GM18519 (cell line): ENCODE measurements around the gene GPR171.

Experiments
- ATAC-seq: cut with Tn5 transposase; IDR thresholded peaks from one replicate; pipeline ENCODE4 v1.9.1; 2021; ENCODE audit warnings: mild to moderate bottlenecking, moderate library complexity; ENCODE audit not compliant: unreplicated experiment, low FRiP score

GPR171 gene

DNA sequence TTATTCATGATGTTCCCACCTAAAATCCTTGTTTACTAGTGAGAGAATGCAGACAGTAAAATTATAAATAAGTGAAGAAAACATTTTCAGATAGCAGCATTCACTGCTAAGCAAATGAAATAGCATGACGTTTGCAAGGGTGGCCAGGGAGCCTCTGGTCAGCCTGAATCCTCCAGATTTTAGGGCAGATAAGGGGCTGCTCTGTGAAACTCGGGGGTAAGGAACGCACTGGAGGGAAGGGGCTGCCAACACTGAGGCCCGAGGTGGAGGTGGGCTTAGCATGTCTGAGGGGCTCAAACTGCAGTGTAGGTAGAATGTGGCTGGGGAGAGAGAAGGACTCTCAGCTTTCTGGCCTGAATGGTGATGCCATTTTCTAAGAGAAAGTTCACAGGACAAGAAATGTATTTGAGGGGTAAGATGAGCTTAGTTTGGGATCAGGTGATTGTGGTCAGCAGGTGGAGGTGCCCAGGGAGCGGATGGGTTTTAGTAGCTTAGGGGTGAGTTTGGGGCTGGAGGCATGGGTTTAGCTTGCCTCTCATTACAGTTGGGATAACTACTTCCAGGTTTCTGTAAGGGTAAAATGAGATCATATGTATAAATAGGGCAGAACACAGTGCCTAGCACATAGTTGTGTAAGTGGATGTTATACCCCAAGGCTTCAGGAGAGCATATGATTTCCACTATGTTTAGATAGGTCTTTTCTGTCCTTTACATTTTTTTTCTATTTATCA lies 20.5 kb downstream of the GPR171 start:
- no peak for ATAC-seq

- ATAC-seq: no peak
Observed at GRCh38 chr3:151178208-151178845, 24.7 kb downstream of the GPR171 start.

- ATAC-seq: no peak
Observed at GRCh38 chr3:151175952-151176351, 27.1 kb downstream of the GPR171 start.

DNA sequence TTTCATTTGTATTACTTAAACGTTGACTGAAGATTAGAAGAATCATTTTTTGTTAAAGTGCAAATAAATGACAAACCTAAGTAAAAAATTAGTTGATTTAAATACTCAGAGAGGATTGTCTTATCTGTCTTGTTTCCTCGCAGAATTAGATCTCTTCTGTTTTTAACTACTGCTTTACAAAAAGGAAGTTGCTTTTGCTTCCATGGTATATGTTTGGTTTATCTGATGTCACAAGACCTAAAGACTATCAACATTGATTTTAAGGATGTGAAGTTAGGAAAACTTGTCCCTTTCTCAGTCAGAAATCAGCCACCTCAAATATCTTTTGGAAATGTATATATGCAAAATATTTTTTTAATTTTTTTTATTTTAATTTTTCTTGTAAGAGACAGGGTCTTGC lies 28.7 kb downstream of the GPR171 start:
- no peak for ATAC-seq

DNA sequence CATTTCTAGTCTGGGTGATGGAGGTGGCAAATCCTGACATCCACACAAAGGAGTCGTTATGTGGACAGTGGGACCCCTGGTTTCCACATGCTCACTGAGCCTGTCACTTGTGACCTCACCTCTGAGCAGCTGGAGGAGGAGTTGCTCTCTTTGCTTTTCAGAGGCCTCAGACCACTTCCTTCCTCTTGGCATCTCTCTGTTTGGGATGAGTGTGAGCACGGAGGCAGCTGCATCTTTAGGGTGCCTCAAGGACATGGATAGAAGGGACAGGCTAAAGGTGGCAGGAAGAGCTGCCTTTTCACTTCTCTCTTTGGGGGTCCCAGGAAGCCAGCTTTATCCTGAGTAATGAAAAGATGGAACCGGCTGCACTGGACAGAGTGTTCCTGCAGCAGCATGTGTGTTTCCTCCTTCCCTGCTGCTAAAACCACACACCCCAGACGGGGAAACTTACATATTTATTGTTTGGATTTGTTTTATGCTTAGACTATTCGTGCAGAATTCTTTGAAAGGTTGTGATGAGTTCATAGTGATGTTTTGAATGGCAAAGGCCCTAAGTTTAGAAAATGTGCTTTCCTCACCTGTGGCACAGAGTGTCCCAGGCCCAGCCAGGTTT lies 31.8 kb downstream of the GPR171 start:
- peak; percentile 33 for ATAC-seq

DNA sequence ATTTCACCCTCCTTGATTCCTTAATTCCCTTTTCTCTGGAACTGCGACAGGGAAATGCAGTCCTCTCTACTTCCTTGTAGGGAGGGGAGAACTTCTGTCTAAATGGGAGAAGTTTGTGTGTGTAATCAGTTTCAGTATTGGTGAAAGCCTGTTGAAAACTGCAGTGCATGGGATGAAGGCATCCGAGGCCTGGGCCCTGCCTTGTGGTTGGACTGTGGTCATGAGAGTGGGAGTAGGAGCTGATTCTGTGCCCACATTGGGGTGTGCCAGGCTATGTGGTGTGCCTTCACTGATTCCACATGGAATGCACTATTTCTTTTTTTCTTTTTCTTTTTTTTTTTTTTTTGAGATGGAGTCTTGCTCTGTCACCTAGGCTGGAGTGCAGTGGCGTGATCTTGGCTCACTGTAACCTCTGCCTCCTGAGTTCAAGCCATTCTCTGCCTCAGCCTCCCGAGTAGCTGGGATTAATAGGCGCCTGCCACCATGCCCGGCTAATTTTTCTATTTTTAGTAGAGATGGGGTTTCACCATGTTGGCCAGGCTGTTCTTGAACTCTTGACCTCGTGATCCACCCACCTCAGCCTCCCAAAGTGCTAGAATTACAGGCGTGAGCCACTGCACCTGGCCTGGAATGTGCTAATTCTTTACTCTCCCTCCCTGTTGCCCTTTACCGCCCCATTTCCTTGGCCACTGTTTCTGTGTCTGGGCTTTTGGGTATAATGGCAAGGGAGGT lies 32.9 kb downstream of the GPR171 start:
- peak; percentile 19 for ATAC-seq

GRCh38 chr3:151169262-151169947 lies 33.6 kb downstream of the GPR171 start:
- ATAC-seq: peak; percentile 50

DNA sequence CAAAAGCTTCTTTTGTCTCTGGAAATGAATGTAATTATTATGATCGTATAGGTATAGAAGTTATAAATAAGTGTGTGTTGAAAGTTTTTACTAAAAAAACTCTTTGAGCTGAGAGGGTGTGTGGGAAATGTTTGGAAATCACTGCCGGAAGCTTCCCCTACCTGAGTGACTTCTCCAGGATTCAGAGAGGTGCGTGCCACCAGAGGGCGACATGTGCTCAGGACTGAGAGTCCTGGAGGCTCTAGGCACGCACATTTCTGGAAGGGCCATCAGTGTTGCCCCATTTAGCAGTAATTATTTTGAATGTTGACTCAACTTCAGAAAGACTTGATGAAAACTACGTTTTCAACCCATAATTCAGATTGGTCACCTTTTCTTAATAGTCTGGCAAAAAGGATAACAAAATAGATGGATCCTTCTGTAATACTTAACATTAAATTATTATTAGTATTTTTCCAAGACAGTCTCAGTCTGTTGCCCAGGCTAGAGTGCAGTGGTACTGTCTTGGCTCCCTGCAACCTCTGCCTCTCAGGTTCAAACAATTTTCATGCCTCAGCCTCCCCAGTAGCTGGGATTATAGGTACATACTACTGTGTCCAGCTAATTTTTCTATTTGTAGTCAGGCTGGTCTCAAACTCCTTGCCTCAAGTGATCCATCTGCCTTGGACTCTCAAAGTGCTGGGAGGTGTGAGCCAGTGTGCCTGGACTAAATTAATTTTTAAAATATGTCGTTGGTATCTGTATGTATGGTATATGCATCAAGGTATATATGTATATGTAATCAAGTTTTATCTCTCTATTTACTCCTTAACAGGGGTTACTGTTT lies 34.5 kb downstream of the GPR171 start:
- peak; percentile 48 for ATAC-seq

DNA sequence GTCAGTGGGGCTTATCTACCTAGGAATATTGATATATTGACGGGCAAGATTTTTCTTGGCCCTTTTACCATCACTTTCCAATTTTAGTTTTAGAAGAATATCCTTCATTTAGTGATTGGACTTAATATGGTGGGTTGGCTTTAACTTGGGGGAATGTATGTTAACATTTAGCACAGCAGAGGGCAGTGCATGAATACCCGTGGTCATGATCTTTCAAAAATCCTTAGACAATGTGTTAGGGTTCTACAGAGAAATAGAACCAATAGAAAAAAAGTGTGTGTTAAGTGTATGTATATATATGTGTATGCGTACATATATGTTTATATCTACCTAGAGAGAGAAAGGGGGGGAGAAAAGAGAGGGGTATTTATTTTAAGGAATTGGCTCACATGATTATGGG lies 36.9 kb downstream of the GPR171 start:
- ATAC-seq: no peak

- ATAC-seq: no peak
Observed at GRCh38 chr3:151165226-151165625, 37.8 kb downstream of the GPR171 start.

DNA sequence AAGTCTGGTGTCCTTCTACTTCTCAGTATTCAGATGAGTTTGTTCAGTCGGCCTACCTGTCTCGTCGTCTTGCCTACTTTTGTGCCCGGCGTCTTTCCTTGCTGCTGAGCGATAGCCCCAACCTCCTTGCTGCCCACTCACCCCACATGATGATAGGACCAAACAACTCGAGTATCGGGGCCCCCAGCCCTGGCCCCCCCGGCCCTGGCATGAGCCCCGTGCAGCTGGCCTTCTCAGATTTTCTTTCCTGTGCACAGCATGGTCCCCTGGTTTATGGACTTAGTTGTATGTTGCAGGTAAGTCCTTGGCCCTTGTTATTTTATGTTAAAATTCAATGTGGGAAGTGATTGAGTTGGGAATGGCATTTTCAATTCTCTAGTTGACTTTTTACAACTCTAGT lies 43.2 kb downstream of the GPR171 start:
- ATAC-seq: no peak

DNA sequence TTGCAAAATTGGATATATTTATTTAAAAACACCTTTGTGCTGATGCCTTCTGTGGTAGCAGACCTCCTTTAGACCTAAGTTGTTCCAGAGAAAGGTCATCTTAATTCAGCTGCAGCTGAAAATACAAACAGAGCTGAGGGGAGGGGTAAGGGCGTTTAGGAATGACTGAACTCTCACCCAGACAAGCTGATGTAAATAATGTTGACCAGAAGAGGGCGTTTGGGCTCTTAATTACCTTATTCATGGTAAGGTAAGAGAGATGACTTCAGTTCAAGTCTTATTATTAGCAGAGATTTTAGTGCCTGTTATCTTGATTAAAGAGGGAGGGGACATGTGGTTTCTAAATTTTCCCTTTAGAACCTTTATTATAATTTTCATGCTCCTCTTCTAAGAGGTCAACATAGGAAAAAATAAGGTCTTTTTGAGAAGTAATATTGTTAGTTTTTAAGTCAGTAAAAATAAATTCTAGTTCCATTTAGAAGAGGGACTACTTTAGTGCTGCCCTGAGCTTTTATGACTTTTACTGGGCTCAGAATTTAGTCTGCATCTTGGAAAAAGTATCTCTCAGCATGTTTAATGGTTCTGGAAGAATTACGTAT lies 46.3 kb downstream of the GPR171 start:
- ATAC-seq: peak; percentile 65

DNA sequence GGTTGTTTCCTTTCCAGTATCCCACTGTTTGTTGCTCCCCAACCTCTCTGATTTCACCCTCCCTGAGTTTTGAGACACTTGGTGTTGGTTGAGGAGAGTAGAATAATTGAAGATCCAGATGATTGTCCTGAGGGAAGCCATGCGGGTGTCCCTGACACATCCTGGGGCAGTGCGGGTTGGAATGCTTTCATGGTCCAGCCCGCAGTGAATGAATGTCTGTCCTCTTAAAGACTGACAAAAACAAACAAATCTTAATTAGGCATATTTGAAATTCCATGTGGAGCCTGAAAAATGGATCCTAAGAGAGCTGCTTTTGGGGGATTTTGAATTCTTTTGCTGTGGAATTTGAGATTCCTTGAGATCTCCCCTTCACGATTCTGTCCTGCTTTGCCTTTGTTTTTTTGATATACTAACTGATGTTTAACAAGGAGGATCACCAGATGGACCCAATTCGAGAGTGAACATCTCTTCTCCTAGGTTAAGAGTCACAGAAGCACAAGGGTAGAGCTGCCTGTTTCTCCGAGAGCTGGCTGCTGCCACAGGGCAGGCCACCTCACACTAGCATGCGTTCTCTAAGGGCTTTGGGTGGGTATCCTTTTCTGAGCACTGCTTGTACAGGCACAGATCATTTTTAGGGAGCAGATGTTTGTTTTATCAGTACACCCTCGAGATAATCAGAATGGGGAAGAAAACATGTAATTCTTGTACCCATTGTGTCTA lies 47.4 kb downstream of the GPR171 start:
- no peak for ATAC-seq

GRCh38 chr3:151154566-151154965 lies 48.5 kb downstream of the GPR171 start:
- ATAC-seq: no peak

GRCh38 chr3:151152455-151153079 lies 50.4 kb downstream of the GPR171 start:
- no peak for ATAC-seq
